Measurements from ENCODE around the gene UNC93A. TPM values are rescaled to one million over a fixed set of nuclear protein-coding genes. Genes with fewer than 3 reads are reported as not detected.
"Not testable (repeated sequence)": the region's sequence is repeated elsewhere in the genome, so short reads cannot be mapped to it uniquely, and the experiment has no call there.

The UNC93A gene
- total RNA-seq, 3 donors from 2014 or later: not detected

- H3K27ac ChIP-seq; H3K36me3 ChIP-seq; DNase-seq (ENCODE audit: low spot score in 2 of 2); H3K27me3 ChIP-seq; H3K4me3 ChIP-seq; H3K4me1 ChIP-seq; H3K9me3 ChIP-seq; intact Hi-C loops (cut with DNase I; ENCODE audit: low total_unique reads): not testable (repeated sequence)
Measured at GRCh38 chr6:167319856-167320753, 29.0 kb downstream of the UNC93A start.

GRCh38 chr6:167320754-167321056 lies 29.6 kb downstream of the UNC93A start:
- H3K27ac ChIP-seq; H3K4me1 ChIP-seq; H3K36me3 ChIP-seq; H3K9me3 ChIP-seq; DNase-seq (ENCODE audit: low spot score in 2 of 2); H3K4me3 ChIP-seq; H3K27me3 ChIP-seq; intact Hi-C loops (cut with DNase I; ENCODE audit: low total_unique reads): not testable (repeated sequence)

GRCh38 chr6:167321185-167321584 lies 30.1 kb downstream of the UNC93A start:
- not testable (repeated sequence) for H3K27ac ChIP-seq; DNase-seq (ENCODE audit: low spot score in 2 of 2); H3K36me3 ChIP-seq

DNA sequence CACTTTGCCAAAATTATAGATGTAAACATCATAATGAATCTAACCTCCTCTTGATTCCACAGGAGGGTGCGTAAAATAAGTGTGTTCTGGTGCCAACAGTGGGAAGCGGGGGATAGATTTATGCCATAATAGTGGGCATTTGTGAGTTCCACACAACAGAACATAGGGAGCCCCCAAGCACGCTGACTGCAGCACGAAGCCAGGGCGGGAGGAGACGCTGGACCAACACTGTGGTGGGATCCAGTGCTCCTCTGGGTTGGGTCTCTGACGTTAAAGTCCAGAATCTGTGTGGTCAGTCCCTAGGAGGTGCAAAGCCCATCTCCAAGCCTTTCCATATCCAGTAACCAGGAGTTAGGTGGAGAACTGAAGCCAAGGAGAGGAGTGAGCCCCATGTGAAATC lies 32.0 kb downstream of the UNC93A start:
- no peaks in the 10 kb centered on the region for H3K27me3 ChIP-seq
- TF ChIP-seq, protein P1, sequence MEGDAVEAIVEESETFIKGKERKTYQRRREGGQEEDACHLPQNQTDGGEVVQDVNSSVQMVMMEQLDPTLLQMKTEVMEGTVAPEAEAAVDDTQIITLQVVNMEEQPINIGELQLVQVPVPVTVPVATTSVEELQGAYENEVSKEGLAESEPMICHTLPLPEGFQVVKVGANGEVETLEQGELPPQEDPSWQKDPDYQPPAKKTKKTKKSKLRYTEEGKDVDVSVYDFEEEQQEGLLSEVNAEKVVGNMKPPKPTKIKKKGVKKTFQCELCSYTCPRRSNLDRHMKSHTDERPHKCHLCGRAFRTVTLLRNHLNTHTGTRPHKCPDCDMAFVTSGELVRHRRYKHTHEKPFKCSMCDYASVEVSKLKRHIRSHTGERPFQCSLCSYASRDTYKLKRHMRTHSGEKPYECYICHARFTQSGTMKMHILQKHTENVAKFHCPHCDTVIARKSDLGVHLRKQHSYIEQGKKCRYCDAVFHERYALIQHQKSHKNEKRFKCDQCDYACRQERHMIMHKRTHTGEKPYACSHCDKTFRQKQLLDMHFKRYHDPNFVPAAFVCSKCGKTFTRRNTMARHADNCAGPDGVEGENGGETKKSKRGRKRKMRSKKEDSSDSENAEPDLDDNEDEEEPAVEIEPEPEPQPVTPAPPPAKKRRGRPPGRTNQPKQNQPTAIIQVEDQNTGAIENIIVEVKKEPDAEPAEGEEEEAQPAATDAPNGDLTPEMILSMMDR (IDR thresholded peaks at IDR 0.05): no peak
- TF ChIP-seq POLR2AphosphoS5 (IDR thresholded peaks at IDR 0.05) (no peak), POLR2A (IDR thresholded peaks at IDR 0.05) (no peak)
- no peaks in the 10 kb centered on the region for H3K36me3 ChIP-seq
- DNase-seq (ENCODE audit: low spot score in 2 of 2): no peak
- no peak overlapping the region for H3K4me3 ChIP-seq
- H3K4me1 ChIP-seq: no peaks in the 10 kb centered on the region
- no peak overlapping the region for H3K27ac ChIP-seq
- no peaks in the 10 kb centered on the region for H3K9me3 ChIP-seq
- intact Hi-C loops (cut with DNase I; ENCODE audit: low total_unique reads): no loop called here

More at GRCh38 chr6:167321185-167321584, 30.1 kb downstream of the UNC93A start:
- H3K4me1 ChIP-seq; H3K4me3 ChIP-seq; H3K27me3 ChIP-seq; H3K9me3 ChIP-seq; intact Hi-C loops (cut with DNase I; ENCODE audit: low total_unique reads): not testable (repeated sequence)

DNA sequence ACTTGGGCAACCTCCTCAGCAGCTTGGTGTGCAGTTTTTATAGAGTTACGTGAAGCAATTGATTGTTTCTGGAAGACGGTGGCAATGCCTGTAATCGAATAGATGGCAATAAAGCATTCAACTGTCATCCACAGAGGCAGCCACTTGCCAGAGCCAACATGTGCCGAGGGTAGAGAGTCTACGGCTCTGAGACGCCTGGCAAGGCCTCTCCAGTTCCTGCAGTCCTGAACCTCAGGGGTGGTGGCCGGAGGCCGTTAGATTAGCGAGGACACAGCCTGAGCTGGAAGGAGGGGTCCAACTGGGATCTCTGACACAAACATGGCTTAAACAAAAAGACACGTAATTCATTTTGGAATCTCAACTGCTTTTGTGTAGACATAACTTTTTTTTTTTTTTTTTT lies 33.0 kb downstream of the UNC93A start:
- H3K4me1 ChIP-seq: no peaks in the 10 kb centered on the region
- intact Hi-C loops (cut with DNase I; ENCODE audit: low total_unique reads): no loop called here
- no peak overlapping the region for H3K27ac ChIP-seq
- H3K36me3 ChIP-seq: no peaks in the 10 kb centered on the region
- no peak for DNase-seq (ENCODE audit: low spot score in 2 of 2)
- H3K9me3 ChIP-seq: no peaks in the 10 kb centered on the region
- no peak for TF ChIP-seq POLR2A (IDR thresholded peaks at IDR 0.05)
- no peak for TF ChIP-seq POLR2AphosphoS5 (IDR thresholded peaks at IDR 0.05)
- TF ChIP-seq, protein P1 (IDR thresholded peaks at IDR 0.05): no peak
- H3K27me3 ChIP-seq: no peaks in the 10 kb centered on the region
- no peak overlapping the region for H3K4me3 ChIP-seq

GRCh38 chr6:167325766-167326165 lies 34.7 kb downstream of the UNC93A start:
- Histone ChIP-seq H3K27ac (no peak overlapping the region), H3K4me3 (no peak overlapping the region), H3K36me3 (no peaks in the 10 kb centered on the region), H3K9me3 (no peaks in the 10 kb centered on the region), H3K4me1 (no peaks in the 10 kb centered on the region), H3K27me3 (no peaks in the 10 kb centered on the region)
- TF ChIP-seq POLR2AphosphoS5 (IDR thresholded peaks at IDR 0.05) (no peak), POLR2A (IDR thresholded peaks at IDR 0.05) (no peak)
- TF ChIP-seq, protein P1 (IDR thresholded peaks at IDR 0.05): no peak
- intact Hi-C loops (cut with DNase I; ENCODE audit: low total_unique reads): no loop called here
- DNase-seq (ENCODE audit: low spot score in 2 of 2): no peak

Data from breast epithelium (tissue), 4 donors.